Activated B cell treated with CpG ODN at 0.5 μM for 24 hours (primary cell): ENCODE measurements around the gene NOP53. TPM values are rescaled to one million over a fixed set of nuclear protein-coding genes. Genes with fewer than 3 reads are reported as not detected.
"Not testable (repeated sequence)": the region's sequence is repeated elsewhere in the genome, so short reads cannot be mapped to it uniquely, and the experiment has no call there.

ENCODE experiments used
- ATAC-seq: fragments of 200-7000 bp; cut with Tn5 transposase; one replicate; pipeline ENCODE4 v1.10.0; 2021; ENCODE audit warnings: low read depth, mild to moderate bottlenecking, moderate library complexity
- CTCF ChIA-PET: fragments of 350-600 bp; sonication (Branson Sonifier 250); formaldehyde crosslinking; loops from one replicate; lab custom pipeline; 2021; ENCODE audit warnings: antibody characterized with exemption; lab: Charles Lee
- POLR2A ChIA-PET: fragments of 350-600 bp; sonication (Branson Sonifier 250); formaldehyde crosslinking; loops from one replicate; lab custom pipeline; 2021; ENCODE audit warnings: antibody characterized with exemption; lab: Charles Lee
- DNase-seq: peaks from one replicate; pipeline ENCODE4 v3.0.0; 2022
- H3K27ac Mint-ChIP-seq: one replicate; pipeline ENCODE4 v1.8.0; 2020; ENCODE audit warnings: mixed read lengths
- H3K27me3 Mint-ChIP-seq: one replicate; pipeline ENCODE4 v1.8.0; 2021; ENCODE audit warnings: mixed read lengths
- H3K36me3 Mint-ChIP-seq: one replicate; pipeline ENCODE4 v1.8.0; 2021; ENCODE audit warnings: low read depth, mixed read lengths
- H3K4me1 Mint-ChIP-seq: one replicate; pipeline ENCODE4 v1.8.0; 2021; ENCODE audit warnings: mixed read lengths
- H3K4me3 Mint-ChIP-seq: one replicate; pipeline ENCODE4 v1.8.0; 2020; ENCODE audit warnings: mild to moderate bottlenecking, mixed read lengths
- H3K9me3 Mint-ChIP-seq: one replicate; pipeline ENCODE4 v1.8.0; 2020; ENCODE audit warnings: mixed read lengths
- intact Hi-C: fragments of 100-400 bp; cut with micrococcal nuclease; formaldehyde crosslinking; loops from one replicate; pipeline ENCODE4 v1.15.1; 2024
- total RNA-seq: library from RNA; stranded (reverse); gene quantifications from 2 replicates; pipeline ENCODE4 v1.2.3, GENCODE V29; 2022
- TF ChIP-seq, protein P1 (sequence below): fragments of 200-600 bp; IDR thresholded peaks from one replicate; pipeline ENCODE4 v1.8.0; 2022; ENCODE audit warnings: antibody characterized with exemption, mild to moderate bottlenecking

Gene NOP53
- total RNA-seq, 1 donor from 2014 or later: 695 TPM

- ChIA-PET CTCF (no interaction called here), POLR2A (interaction anchor here (0.6 kb wide), 1 partner anchor 1756 kb away, joined by 3 read pairs; no protein-coding TSS in a partner anchor)
- H3K4me3 Mint-ChIP-seq: peak overlapping the region; percentile 95
These were observed 33.6 kb downstream of the NOP53 start for GRCh38 chr19:47778954-47779351.

DNA sequence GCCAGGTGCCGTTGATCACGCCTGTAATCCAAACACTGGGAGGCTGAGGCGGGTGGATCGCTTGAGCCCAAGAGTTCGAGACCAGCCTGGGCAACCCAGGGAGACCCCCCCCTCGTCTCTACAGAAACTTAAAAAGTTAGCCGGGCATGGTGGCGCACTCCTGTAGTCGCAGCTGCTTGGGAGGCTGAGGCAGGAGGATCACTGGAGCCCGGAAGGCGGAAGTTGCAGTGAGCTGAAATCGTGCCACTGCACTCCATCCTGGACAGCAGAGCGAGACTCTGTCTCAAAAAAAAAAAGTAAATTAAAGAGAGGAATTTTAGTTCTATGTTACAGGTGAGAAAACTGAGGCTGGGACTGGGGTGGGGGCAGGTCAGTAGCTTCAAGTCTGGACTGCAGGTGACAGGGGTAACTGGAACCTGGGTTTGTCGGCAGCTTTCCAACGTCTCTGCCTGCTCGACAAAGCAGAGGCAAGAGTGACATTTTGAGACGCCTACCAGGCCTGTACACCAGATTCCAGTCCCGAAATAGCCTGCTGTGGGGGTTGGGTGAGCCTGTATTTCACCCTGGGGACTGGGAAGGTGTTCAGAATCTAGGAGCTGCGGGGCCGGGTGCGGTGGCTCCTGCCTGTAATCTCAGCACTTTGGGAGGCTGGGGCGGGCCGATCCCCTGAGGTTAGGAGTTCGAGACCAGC is 34.3 kb downstream of the NOP53 start:
- Mint-ChIP-seq H3K4me1 (peaks cover 17% of the 10 kb centered on the region), H3K27ac (peak overlapping the region; percentile 91), H3K27me3 (no peaks in the 10 kb centered on the region), H3K36me3 (peaks cover 33% of the 10 kb centered on the region), H3K9me3 (no peaks in the 10 kb centered on the region), H3K4me3 (peak overlapping the region; percentile 95)
- intact Hi-C loops: no loop called here
- DNase-seq (no peak), ATAC-seq (no peak)
- ChIA-PET POLR2A (no interaction called here), CTCF (no interaction called here)
- TF ChIP-seq, protein P1, sequence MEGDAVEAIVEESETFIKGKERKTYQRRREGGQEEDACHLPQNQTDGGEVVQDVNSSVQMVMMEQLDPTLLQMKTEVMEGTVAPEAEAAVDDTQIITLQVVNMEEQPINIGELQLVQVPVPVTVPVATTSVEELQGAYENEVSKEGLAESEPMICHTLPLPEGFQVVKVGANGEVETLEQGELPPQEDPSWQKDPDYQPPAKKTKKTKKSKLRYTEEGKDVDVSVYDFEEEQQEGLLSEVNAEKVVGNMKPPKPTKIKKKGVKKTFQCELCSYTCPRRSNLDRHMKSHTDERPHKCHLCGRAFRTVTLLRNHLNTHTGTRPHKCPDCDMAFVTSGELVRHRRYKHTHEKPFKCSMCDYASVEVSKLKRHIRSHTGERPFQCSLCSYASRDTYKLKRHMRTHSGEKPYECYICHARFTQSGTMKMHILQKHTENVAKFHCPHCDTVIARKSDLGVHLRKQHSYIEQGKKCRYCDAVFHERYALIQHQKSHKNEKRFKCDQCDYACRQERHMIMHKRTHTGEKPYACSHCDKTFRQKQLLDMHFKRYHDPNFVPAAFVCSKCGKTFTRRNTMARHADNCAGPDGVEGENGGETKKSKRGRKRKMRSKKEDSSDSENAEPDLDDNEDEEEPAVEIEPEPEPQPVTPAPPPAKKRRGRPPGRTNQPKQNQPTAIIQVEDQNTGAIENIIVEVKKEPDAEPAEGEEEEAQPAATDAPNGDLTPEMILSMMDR: no peak

More at GRCh38 chr19:47778954-47779351, 33.6 kb downstream of the NOP53 start:
- Mint-ChIP-seq H3K27me3 (no peaks in the 10 kb centered on the region), H3K9me3 (no peaks in the 10 kb centered on the region), H3K4me1 (peaks cover 17% of the 10 kb centered on the region), H3K36me3 (peaks cover 25% of the 10 kb centered on the region), H3K27ac (peak overlapping the region; percentile 91)
- ATAC-seq (peak; percentile 5), DNase-seq (no peak)
- intact Hi-C loops: loop anchor here (1.0 kb wide), 1 partner anchor 34 kb away; the partner anchor contains the start of gene NOP53
- TF ChIP-seq, protein P1: no peak

DNA sequence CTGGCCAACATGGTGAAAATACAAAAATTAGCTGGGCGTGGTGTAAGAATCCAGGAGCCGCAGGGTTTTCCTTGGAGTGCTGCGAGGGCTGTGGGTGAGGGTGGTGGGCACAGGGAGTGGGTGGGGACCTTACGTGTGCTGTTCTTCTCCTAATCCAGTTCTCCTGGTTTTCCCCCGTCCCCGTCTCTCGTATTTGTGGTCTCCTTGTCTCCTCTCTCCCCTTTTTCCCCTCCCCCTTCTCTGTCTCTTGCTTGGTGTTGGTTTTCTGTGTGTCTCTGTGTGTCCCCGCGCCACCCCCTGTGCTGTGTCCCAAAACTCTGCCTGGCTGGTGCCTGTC is 34.8 kb downstream of the NOP53 start:
- CTCF ChIA-PET: no interaction called here
- Mint-ChIP-seq H3K27ac (peak overlapping the region; percentile 7), H3K4me3 (peak overlapping the region; percentile 33), H3K9me3 (no peaks in the 10 kb centered on the region), H3K4me1 (peaks cover 17% of the 10 kb centered on the region), H3K27me3 (no peaks in the 10 kb centered on the region), H3K36me3 (peaks cover 37% of the 10 kb centered on the region)
- ATAC-seq (no peak), DNase-seq (no peak)
- TF ChIP-seq, protein P1: no peak
- POLR2A ChIA-PET: no interaction called here
- intact Hi-C loops: no loop called here

DNA sequence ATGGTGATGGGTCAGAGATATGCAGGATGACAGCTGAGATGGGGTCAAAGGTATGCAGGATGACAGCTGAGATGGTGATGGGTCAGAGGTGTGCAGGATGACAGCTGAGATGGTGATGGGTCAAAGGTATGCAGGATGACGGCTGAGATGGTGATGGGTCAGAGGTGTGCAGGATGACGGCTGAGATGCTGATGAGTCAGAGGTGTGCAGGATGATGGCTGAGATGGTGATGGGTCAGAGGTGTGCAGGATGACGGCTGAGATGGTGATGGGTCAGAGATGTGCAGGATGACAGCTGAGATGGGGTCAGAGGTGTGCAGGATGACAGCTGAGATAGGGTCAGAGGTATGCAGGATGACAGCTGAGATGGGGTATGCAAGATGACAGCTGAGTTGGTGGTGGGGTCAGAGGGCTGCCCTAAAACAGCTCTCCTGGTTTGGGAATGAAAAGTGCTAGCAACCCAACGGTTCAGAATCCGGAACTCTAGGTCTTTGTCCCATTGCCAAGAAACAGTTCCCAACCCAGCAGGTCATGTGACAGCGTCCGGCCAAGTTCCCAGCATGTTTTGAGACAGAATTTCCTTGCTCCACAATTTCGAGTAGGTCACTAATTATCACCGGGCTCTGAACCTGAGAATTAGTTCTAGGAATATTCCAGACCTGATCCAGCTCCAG is 36.4 kb downstream of the NOP53 start:
- ChIA-PET POLR2A (no interaction called here), CTCF (no interaction called here)
- H3K36me3 Mint-ChIP-seq: peaks cover 41% of the 10 kb centered on the region
- no peak for ATAC-seq
- TF ChIP-seq, protein P1: no peak
- no peak overlapping the region for H3K27ac Mint-ChIP-seq
- no peaks in the 10 kb centered on the region for H3K9me3 Mint-ChIP-seq
- DNase-seq: no peak
- intact Hi-C loops: no loop called here
- H3K4me1 Mint-ChIP-seq: peaks cover 17% of the 10 kb centered on the region
- no peak overlapping the region for H3K4me3 Mint-ChIP-seq
- H3K27me3 Mint-ChIP-seq: no peaks in the 10 kb centered on the region

DNA sequence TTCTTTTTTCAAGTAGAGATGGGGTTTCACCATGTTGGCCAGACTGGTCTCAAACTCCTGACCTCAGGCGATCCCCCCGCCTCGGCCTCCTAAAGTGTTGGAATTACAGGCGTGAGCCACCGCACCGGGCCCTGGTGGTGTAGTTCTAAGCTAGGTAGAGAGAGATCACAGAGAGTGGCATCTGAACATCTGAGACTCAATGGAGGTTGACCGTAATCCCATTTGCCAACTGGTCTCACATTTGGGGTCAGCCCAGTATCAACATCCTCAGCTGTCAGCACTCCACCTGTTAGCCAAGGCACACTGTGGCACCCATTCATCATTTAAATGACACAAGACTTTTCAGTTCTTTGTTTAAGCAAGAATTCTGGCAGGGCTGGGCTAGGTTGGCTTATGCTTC is 41.2 kb downstream of the NOP53 start:
- Mint-ChIP-seq H3K4me1 (no peaks in the 10 kb centered on the region), H3K36me3 (peaks cover 33% of the 10 kb centered on the region), H3K9me3 (no peaks in the 10 kb centered on the region), H3K27me3 (peaks cover 2% of the 10 kb centered on the region), H3K4me3 (no peak overlapping the region), H3K27ac (no peak overlapping the region)
- DNase-seq (no peak), ATAC-seq (no peak)
- intact Hi-C loops: loop anchor here (5.0 kb wide), 1 partner anchor 489 kb away; no protein-coding TSS in a partner anchor
- POLR2A ChIA-PET: no interaction called here
- TF ChIP-seq, protein P1: no peak
- CTCF ChIA-PET: no interaction called here

DNA sequence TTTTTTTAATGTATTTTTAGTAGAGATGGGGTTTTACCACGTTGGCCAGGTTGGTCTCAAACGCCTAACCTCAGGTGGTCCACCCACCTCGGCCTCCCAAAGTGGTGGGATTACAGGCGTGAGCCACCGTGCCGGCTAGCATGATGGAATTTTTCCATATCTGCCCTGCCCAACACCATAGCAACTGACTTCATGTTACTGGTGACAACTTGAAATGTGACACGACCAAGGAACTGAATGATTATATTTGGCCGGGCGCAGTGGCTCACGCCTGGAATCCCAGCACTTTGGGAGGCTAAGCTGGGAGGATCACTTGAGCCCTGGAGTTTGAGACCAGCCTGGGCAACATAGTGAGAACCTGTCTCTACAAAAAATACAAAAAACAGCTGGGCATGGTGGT is 42.0 kb downstream of the NOP53 start:
- CTCF ChIA-PET: interaction anchor here (0.7 kb wide), 1 partner anchor 20 kb away, joined by 3 read pairs; no protein-coding TSS in a partner anchor
- POLR2A ChIA-PET, H3K9me3 Mint-ChIP-seq, ATAC-seq, H3K4me3 Mint-ChIP-seq, H3K4me1 Mint-ChIP-seq, H3K27me3 Mint-ChIP-seq, DNase-seq, H3K27ac Mint-ChIP-seq: not testable (repeated sequence)
- intact Hi-C loops: loop anchor here (5.0 kb wide), 1 partner anchor 490 kb away; no protein-coding TSS in a partner anchor
- peaks cover 26% of the 10 kb centered on the region for H3K36me3 Mint-ChIP-seq

DNA sequence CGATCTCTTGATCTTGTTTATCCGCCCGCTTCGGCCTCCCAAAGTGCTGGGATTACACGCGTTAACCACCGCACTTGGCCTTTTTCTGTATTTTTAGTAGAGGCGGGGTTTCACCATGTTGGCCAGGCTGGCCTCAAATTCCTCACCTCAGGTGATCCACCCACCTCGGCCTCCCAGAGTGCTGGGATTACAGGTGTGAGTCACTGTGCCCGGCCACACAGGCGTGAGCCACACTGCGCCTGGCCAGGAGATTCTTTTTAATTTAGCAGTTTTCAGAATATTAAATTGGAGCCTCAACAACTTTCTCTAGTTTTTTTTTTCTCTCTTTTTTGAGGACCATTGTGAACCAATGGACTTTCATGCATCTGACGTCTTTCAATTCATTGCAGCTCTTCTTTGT is 44.5 kb downstream of the NOP53 start:
- H3K27ac Mint-ChIP-seq, ATAC-seq, H3K36me3 Mint-ChIP-seq, H3K4me3 Mint-ChIP-seq, H3K27me3 Mint-ChIP-seq, H3K9me3 Mint-ChIP-seq, POLR2A ChIA-PET, DNase-seq, H3K4me1 Mint-ChIP-seq: not testable (repeated sequence)
- intact Hi-C loops: loop anchor here (2.0 to 5.0 kb wide), 2 partner anchors 353 to 493 kb away; no protein-coding TSS in a partner anchor
- CTCF ChIA-PET: interaction anchor here (0.6 to 1.3 kb wide), 3 partner anchors 24 to 353 kb away, joined by 3 to 9 read pairs (median 5); no protein-coding TSS in a partner anchor
